Spinal cord (tissue), 10 donors: ENCODE results near the gene ABHD14A. TPM values are rescaled to one million over a fixed set of nuclear protein-coding genes. Genes with fewer than 3 reads are reported as not detected.
A peak's percentile ranks its signal among the peaks of the same experiment; 100 is the strongest.

ENCODE experiments used
- DNase-seq, 6 donors: peaks; one replicate each; pipeline versions ENCODE4 v3.0.0 to v3.0.0-alpha.2; 2013 to 2015; ENCODE audit warnings: low spot score in 6 of 6, low read depth in 4 of 6
- H3K27ac ChIP-seq: one replicate; pipeline ENCODE4 v1.5.1; 2013; ENCODE audit warnings: low read depth, low read length, control low read depth
- H3K27me3 ChIP-seq: one replicate; pipeline ENCODE4 v1.6.1; 2013; ENCODE audit warnings: low read length; ENCODE audit not compliant: control insufficient read depth, insufficient read depth
- H3K36me3 ChIP-seq: one replicate; pipeline ENCODE4 v1.6.1; 2013; ENCODE audit warnings: low read length; ENCODE audit not compliant: control insufficient read depth, insufficient read depth
- H3K4me1 ChIP-seq: one replicate; pipeline ENCODE4 v1.6.1; 2013; ENCODE audit warnings: low read length; ENCODE audit not compliant: control insufficient read depth, insufficient read depth
- H3K4me3 ChIP-seq: one replicate; pipeline ENCODE4 v1.5.1; 2013; ENCODE audit warnings: low read depth, low read length, control low read depth
- H3K9me3 ChIP-seq: one replicate; pipeline ENCODE4 v1.6.1; 2013; ENCODE audit warnings: low read length; ENCODE audit not compliant: control insufficient read depth, insufficient read depth
- WGBS: methylation state at CpG from one replicate; pipeline ENCODE4 v1.1.5; 2013; ENCODE audit warnings: missing lambda C conversion rate; ENCODE audit not compliant: insufficient coverage; 5-methylcytosine and 5-hydroxymethylcytosine counted together
- polyA plus RNA-seq, 2 donors: library from polyadenylated mRNA; unstranded; fragments of 120-200 nt; gene quantifications; one replicate each; pipeline ENCODE4 v1.2.1, GENCODE V29; 2013; ENCODE audit not compliant: insufficient read length in 2 of 2
- total RNA-seq, 2 donors: library from RNA; depleted of rRNA in 1 of 2; stranded (reverse); fragments of 120-200 nt in 1 of 2; fragments of >200 nt in 1 of 2; gene quantifications; one replicate each; pipeline versions ENCODE4 v1.2.3 to v1.2.4, GENCODE V29; 2013 to 2014
- donor health status: healthy.

Gene ABHD14A
- total and polyA plus RNA-seq, 4 donors: 20.5 to 66.6 (median 58.1) TPM

GRCh38 chr3:51971350-51971749 is 3.5 kb upstream of the ABHD14A start:
- H3K36me3 ChIP-seq: peaks cover 14% of the 10 kb centered on the region
- no peak overlapping the region for H3K27ac ChIP-seq
- peaks cover 64% of the 10 kb centered on the region for H3K4me1 ChIP-seq
- no peak overlapping the region for H3K4me3 ChIP-seq
- no peaks in the 10 kb centered on the region for H3K9me3 ChIP-seq
- H3K27me3 ChIP-seq: no peaks in the 10 kb centered on the region
- WGBS: 94% methylated on average over 11 of the region's 11 CpGs
- no peak for DNase-seq

DNA sequence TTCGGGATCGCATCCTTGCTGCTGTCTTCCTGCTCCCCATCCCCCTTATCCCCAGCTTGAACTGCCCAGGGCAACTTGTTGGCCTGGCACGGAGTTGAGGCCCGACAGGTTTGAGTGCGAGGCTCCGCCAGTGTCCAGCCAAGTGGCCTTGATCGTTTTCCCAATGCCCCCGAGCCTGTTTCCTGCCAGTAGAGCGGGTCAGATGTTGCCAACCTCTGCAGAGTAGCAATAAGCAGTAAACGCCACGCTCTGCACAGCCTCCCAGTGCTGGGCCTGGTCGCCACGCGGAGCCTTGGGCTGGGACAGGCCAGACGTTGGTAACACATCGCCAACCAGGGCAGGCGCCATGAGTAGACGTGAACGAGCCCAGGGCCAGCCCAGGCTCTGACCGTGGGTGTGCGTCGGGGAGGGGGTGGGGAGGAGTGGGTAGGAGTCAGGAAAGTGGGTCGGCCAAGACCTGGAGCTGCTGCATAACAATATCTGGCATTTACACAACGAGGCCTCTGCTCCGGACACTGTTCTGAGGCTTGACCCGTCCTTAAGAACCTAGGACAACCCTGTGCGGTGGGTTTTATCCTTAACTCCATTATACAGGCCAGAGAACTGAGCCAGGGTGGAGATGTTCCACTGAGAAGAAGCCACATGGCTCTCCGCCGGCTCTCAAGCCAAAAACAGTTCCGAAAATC is 444 bp upstream of the ABHD14A start:
- 35% methylated on average over 29 of the region's 30 CpGs for WGBS
- no peak for DNase-seq
- Histone ChIP-seq H3K4me1 (peaks cover 47% of the 10 kb centered on the region), H3K27ac (peak overlapping the region; percentile 85), H3K4me3 (peak overlapping the region; percentile 83), H3K36me3 (peaks cover 22% of the 10 kb centered on the region), H3K9me3 (no peaks in the 10 kb centered on the region), H3K27me3 (no peaks in the 10 kb centered on the region)

DNA sequence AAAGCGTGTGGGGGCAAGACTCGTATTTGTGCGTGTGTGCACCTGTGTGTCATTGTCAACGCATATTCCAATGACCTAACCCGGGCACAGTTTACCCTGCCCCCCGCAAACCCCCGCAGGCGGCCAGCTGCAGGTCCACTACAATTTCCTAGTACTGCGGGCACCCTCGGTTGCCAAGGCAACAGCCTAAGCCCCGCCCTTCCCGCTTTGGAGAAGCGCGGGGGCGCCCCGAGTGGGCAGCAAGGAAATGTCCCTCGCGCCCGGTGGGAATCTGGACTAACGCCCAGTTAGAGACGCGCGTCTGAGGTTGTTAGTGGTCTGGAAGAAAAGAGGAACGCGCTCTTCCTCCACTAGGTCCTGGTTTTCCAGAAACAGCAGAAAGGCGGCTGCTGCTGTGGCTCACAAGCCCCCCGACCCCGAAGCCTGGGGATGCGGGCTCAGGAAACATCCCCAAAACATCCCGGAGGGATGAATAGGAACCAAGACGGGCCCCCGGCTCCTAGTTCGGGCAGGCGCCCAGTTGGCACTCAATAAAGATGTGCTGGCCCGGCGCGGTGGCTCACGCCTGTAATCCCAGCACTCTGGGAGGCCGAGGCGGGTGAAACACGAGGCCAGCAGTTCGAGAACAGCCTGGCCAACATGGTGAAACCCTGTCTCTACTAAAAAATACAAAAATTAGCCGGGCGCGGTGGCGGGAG is 1.1 kb downstream of the ABHD14A start:
- peak overlapping the region; percentile 46 for H3K4me3 ChIP-seq
- no peaks in the 10 kb centered on the region for H3K27me3 ChIP-seq
- WGBS: 4% methylated on average over 31 of the region's 46 CpGs
- DNase-seq: peak in 5 of 6 donors; percentile 81 to 96 (median 87)
- H3K9me3 ChIP-seq: no peaks in the 10 kb centered on the region
- peaks cover 34% of the 10 kb centered on the region for H3K36me3 ChIP-seq
- H3K4me1 ChIP-seq: peaks cover 39% of the 10 kb centered on the region
- peak overlapping the region; percentile 85 for H3K27ac ChIP-seq

DNA sequence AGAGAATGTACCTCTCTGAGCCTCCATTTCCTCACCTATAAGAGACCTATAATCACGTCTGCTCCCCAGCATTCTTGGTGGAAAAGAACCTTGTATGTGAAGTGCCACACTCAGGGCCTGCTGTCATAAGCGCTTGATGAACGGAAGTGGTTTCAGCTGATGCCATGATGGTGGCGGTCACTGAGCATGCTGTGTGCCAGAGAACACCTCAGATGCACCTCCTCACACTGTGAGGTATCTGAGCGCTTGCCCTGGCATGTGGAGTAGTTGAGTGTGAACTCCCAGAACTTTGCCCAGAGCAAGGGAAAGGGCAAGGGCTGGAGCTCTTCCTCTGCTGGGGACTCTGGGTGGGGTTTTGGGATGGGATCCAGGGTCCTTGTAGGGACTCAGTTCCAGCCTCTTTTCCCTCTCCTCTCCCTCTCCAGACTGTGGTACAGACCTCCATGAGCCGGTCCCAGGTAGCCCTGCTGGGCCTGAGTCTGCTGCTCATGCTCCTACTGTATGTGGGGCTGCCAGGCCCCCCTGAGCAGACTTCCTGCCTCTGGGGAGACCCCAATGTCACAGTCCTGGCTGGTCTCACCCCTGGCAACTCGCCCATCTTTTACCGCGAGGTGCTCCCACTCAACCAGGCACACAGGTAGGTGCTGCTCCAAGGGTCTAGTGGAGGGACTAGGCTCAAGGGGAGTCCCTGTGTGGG is 2.7 kb downstream of the ABHD14A start:
- H3K9me3 ChIP-seq: no peaks in the 10 kb centered on the region
- H3K27me3 ChIP-seq: no peaks in the 10 kb centered on the region
- H3K4me1 ChIP-seq: peaks cover 41% of the 10 kb centered on the region
- H3K4me3 ChIP-seq: no peak overlapping the region
- peaks cover 31% of the 10 kb centered on the region for H3K36me3 ChIP-seq
- H3K27ac ChIP-seq: no peak overlapping the region
- 94% methylated on average over 5 of the region's 9 CpGs for WGBS
- no peak for DNase-seq

- Histone ChIP-seq H3K4me3 (no peak overlapping the region), H3K36me3 (peaks cover 31% of the 10 kb centered on the region), H3K27me3 (no peaks in the 10 kb centered on the region), H3K4me1 (peaks cover 44% of the 10 kb centered on the region), H3K27ac (no peak overlapping the region), H3K9me3 (no peaks in the 10 kb centered on the region)
- WGBS: 77% methylated on average over 3 of the region's 4 CpGs
- no peak for DNase-seq
These were observed 3.3 kb downstream of the ABHD14A start for GRCh38 chr3:51978143-51978502.

GRCh38 chr3:51980253-51980652 is 5.4 kb downstream of the ABHD14A start:
- Histone ChIP-seq H3K4me1 (peaks cover 39% of the 10 kb centered on the region), H3K27ac (no peak overlapping the region), H3K27me3 (no peaks in the 10 kb centered on the region), H3K9me3 (no peaks in the 10 kb centered on the region), H3K4me3 (no peak overlapping the region), H3K36me3 (peaks cover 31% of the 10 kb centered on the region)
- 97% methylated on average over 8 of the region's 10 CpGs for WGBS
- no peak for DNase-seq

- Histone ChIP-seq H3K27ac (peak overlapping the region; percentile 95), H3K9me3 (no peaks in the 10 kb centered on the region), H3K36me3 (peaks cover 39% of the 10 kb centered on the region), H3K27me3 (no peaks in the 10 kb centered on the region), H3K4me1 (peaks cover 25% of the 10 kb centered on the region), H3K4me3 (peak overlapping the region; percentile 72)
- 18% methylated on average over 4 of the region's 4 CpGs for WGBS
- no peak for DNase-seq
These were observed 7.5 kb downstream of the ABHD14A start for GRCh38 chr3:51982352-51982837.

DNA sequence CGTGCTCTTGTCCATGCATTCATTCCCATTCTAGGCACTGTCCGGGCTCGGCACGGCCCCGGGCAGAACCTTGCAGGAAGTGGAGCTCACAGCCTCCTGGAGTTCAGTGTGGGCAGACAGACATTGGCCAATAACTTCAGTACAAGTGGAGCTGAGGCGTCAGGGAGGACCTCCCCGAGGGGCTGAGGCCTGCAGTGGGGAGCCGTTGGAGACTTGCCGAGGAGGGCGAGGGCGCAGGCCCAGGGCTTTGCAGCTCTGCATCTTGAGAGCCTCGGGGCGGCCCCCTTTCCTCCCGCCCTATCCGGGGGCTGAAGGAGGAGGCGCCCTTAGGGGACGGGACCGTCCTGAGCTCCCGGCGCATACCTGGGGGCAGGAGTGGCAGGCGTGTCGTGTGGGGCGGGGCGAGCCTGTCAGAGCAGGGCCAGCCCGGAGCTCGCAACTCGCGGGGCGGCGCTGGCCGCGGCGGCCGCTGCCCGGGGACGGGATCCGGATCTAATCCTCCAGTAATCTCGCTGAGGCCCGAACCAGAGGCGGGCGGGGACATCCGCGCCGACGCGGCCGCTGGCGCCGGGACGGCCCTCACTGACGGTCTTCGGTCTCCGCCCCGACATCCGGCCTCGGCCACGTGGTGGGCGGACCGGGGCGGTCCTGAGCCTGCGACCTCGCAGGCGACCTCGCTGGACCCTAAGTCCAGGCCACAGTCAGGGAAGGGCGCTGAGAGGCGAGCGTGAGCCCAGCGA is 8.1 kb downstream of the ABHD14A start, which contains the start of gene ACY1:
Gene ACY1, plus strand, starts transcription at position 698 of the 740 bp plus-strand sequence. CDS start 530 bp downstream, outside the sequence.
- DNase-seq: peak in 2 of 6 donors; percentile 63 to 85
- H3K27ac ChIP-seq: peak within 1 kb of the TSS; percentile 95
- WGBS: under 1% methylated on average over 63 of the region's 68 CpGs
- H3K4me3 ChIP-seq: peak within 1 kb of the TSS; percentile 72
- no peaks in the 10 kb centered on the region for H3K27me3 ChIP-seq
- no peaks in the 10 kb centered on the region for H3K9me3 ChIP-seq
- H3K36me3 ChIP-seq: peaks cover 36% of the 10 kb centered on the region
- peaks cover 25% of the 10 kb centered on the region for H3K4me1 ChIP-seq
